A549 (cell line): ENCODE data around the gene PPFIA4. TPM values are rescaled to one million over a fixed set of nuclear protein-coding genes. Genes with fewer than 3 reads are reported as not detected.

Experiments
- ATAC-seq, 2 experiments: fragments of 200-7000 bp in 1 of 2; fragments of >200 bp in 1 of 2; cut with Nextera tagmentation in 1 of 2; cut with Tn5 transposase in 1 of 2; 3 replicates each; pipeline versions ENCODE4 v1.8.0 to v1.9.1; 2018 to 2020; ENCODE audit warnings: mild to moderate bottlenecking in 1 of 2, moderate library complexity in 1 of 2
- CTCF ChIA-PET: fragments of 300-600 bp; sonication (Branson Sonifier 250); formaldehyde crosslinking; extraction: SDS; loops from one replicate; lab custom pipeline; 2021; ENCODE audit warnings: antibody characterized with exemption, inconsistent platforms; lab: Yijun Ruan, JAX
- POLR2A ChIA-PET: fragments of 350-600 bp; formaldehyde crosslinking; extraction: SDS; loops from one replicate; lab custom pipeline; 2021; ENCODE audit warnings: antibody characterized with exemption, inconsistent platforms; lab: Yijun Ruan, JAX
- DNase-seq, 2 experiments: peaks; one replicate each; pipeline versions ENCODE4 v3.0.0 to v3.0.0-alpha.2; 2011 to 2016; ENCODE audit warnings: low read depth in 1 of 2, low spot score in 1 of 2
- FAIRE-seq: peaks from 2 replicates; lab custom pipeline; 2011; peaks lifted over from hg19 to GRCh38; lab: Jason Lieb, UNC
- H3K27ac ChIP-seq, 2 experiments: fragments of >200 bp; sonication (Bioruptor Twin); formaldehyde crosslinking; 3 replicates each; pipeline ENCODE4 v1.5.1; 2016 to 2017
- H3K4me1 ChIP-seq: fragments of >200 bp; sonication (Bioruptor Twin); formaldehyde crosslinking; 3 replicates; pipeline ENCODE4 v1.6.1; 2016
- H3K4me2 ChIP-seq: fragments of >200 bp; sonication (Bioruptor Twin); formaldehyde crosslinking; 3 replicates; pipeline ENCODE4 v1.6.1; 2016
- H3K4me3 ChIP-seq: fragments of >200 bp; sonication (Bioruptor Twin); formaldehyde crosslinking; 3 replicates; pipeline ENCODE4 v1.5.1; 2016
- H3K9me3 ChIP-seq: fragments of >200 bp; sonication (Bioruptor Twin); formaldehyde crosslinking; 3 replicates; pipeline ENCODE4 v1.6.1; 2016
- E2F6 ChIP-seq: IDR thresholded peaks from 2 replicates; pipeline ENCODE4 v1.6.1; 2012; ENCODE audit warnings: low read depth, borderline replicate concordance
- EHMT2 ChIP-seq: fragments of 200-600 bp; sonication (generic); IDR thresholded peaks from 2 replicates; pipeline ENCODE4 v1.6.1; 2016; ENCODE audit warnings: antibody characterized with exemption, low read depth, mild to moderate bottlenecking, moderate library complexity
- ESRRA ChIP-seq: fragments of 150-350 bp; IDR thresholded peaks from 2 replicates; pipeline ENCODE4 v1.6.1; 2014; ENCODE audit warnings: mild to moderate bottlenecking, low read length, borderline replicate concordance
- FOSL2 ChIP-seq, 2 experiments: fragments of 450-650 bp in 1 of 2; fragments of >200 bp in 1 of 2; sonication (Bioruptor Twin) in 1 of 2; formaldehyde crosslinking; IDR thresholded peaks; 2 replicates each; pipeline versions ENCODE4 v1.5.0 to v1.6.1; 2016 to 2020; ENCODE audit warnings: mild to moderate bottlenecking in 1 of 2, moderate library complexity in 1 of 2
- GATA3 ChIP-seq: IDR thresholded peaks from 2 replicates; pipeline ENCODE4 v1.6.1; 2012; ENCODE audit warnings: borderline replicate concordance
- HMGXB4 ChIP-seq: fragments of 250-450 bp; sonication (Bioruptor Pico); IDR thresholded peaks from 2 replicates; pipeline ENCODE4 v1.5.0; 2021; ENCODE audit warnings: mild to moderate bottlenecking, moderate library complexity, borderline replicate concordance
- HOXB5 ChIP-seq: fragments of 250-450 bp; sonication (Bioruptor Pico); IDR thresholded peaks from 2 replicates; pipeline ENCODE4 v1.5.0; 2020; ENCODE audit warnings: mild to moderate bottlenecking, moderate library complexity
- JUN ChIP-seq, 2 experiments: fragments of >200 bp; sonication (Bioruptor Twin); formaldehyde crosslinking; IDR thresholded peaks; 2 replicates in 1 of 2; 3 replicates in 1 of 2; pipeline ENCODE4 v1.6.1; 2016 to 2017
- JUNB ChIP-seq: fragments of >200 bp; sonication (Bioruptor Twin); formaldehyde crosslinking; IDR thresholded peaks from 2 replicates; pipeline ENCODE4 v1.6.1; 2016
- KDM5A ChIP-seq: fragments of 200-600 bp; sonication (generic); IDR thresholded peaks from 2 replicates; pipeline ENCODE4 v1.6.1; 2016; ENCODE audit warnings: antibody characterized with exemption, mild to moderate bottlenecking
- MAFK ChIP-seq: fragments of 450-650 bp; IDR thresholded peaks from 2 replicates; pipeline ENCODE4 v1.6.1; 2014; ENCODE audit not compliant: partially characterized antibody
- NPAS2 ChIP-seq: fragments of 250-450 bp; sonication (Bioruptor Pico); IDR thresholded peaks from 2 replicates; pipeline ENCODE4 v1.8.0; 2022; ENCODE audit warnings: mild to moderate bottlenecking, moderate library complexity, borderline replicate concordance
- NR3C1 ChIP-seq: fragments of >200 bp; sonication (Bioruptor Twin); formaldehyde crosslinking; IDR thresholded peaks from 3 replicates; pipeline ENCODE4 v1.6.1; 2017
- POLR2AphosphoS2 ChIP-seq: conservative IDR thresholded peaks from 2 replicates; pipeline ENCODE4 v1.6.1; 2012; ENCODE audit warnings: low read length, improper control_type of control experiment, inconsistent platforms
- RNF2 ChIP-seq: fragments of 200-600 bp; sonication (generic); IDR thresholded peaks from 2 replicates; pipeline ENCODE4 v1.6.1; 2016; ENCODE audit warnings: low read depth, mild to moderate bottlenecking, antibody characterized with exemption, moderate library complexity, borderline replicate concordance
- TFCP2L1 ChIP-seq: fragments of 250-450 bp; sonication (Bioruptor Pico); IDR thresholded peaks from 2 replicates; pipeline ENCODE4 v1.5.0; 2021; ENCODE audit warnings: mild to moderate bottlenecking
- USF2 ChIP-seq: fragments of 450-650 bp; IDR thresholded peaks from 2 replicates; pipeline ENCODE4 v1.6.1; 2014; ENCODE audit warnings: antibody characterized with exemption
- ZNF302 ChIP-seq: fragments of 250-450 bp; sonication (Bioruptor Pico); IDR thresholded peaks from 2 replicates; pipeline ENCODE4 v1.9.0; 2021; ENCODE audit warnings: inconsistent platforms, mild to moderate bottlenecking, moderate library complexity
- ZSCAN20 ChIP-seq: fragments of 250-450 bp; sonication (Bioruptor Pico); IDR thresholded peaks from 2 replicates; pipeline ENCODE4 v1.8.0; 2022; ENCODE audit warnings: mild to moderate bottlenecking, moderate library complexity
- WGBS: methylation state at CpG from one replicate; pipeline ENCODE4 v1.1.6; 2017; ENCODE audit errors: missing lambda C conversion rate; 5-methylcytosine and 5-hydroxymethylcytosine counted together
- polyA plus RNA-seq, 4 experiments: library from polyadenylated mRNA; depleted of rRNA in 3 of 4; stranded (reverse); fragments of >200 nt; fragmentation: RNase III in 1 of 4; extraction: RNeasy Plus Mini Kit Qiagen cat#74134 plus additional on column Dnase treatment in 1 of 4; gene quantifications; 2 replicates in 3 of 4; 3 replicates in 1 of 4; pipeline ENCODE4 v1.2.3, GENCODE V29; 2011 to 2017

Gene PPFIA4
- polyA plus RNA-seq, 2 of the 4 experiments (the other 2 are of a cell fraction) = 0.47 to 0.63 TPM

GRCh38 chr1:203052601-203053000, 26.3 kb downstream of the PPFIA4 start:
- Histone ChIP-seq H3K27ac (no peak overlapping the region), H3K9me3 (no peaks in the 10 kb centered on the region), H3K4me1 (no peaks in the 10 kb centered on the region; the same call in 2 of the 3 replicates), H3K4me2 (no peak overlapping the region), H3K4me3 (no peak overlapping the region)
- ChIA-PET POLR2A (no interaction called here), CTCF (interaction anchor here (0.7 to 30.5 kb wide), 4 partner anchors 16 to 574 kb away, joined by 3 to 300 read pairs (median 4); no protein-coding TSS in a partner anchor)
- DNase-seq (no peak), FAIRE-seq (no peak), ATAC-seq (no peak)
- 76% methylated on average over 3 of the region's 3 CpGs for WGBS
- no peak for TF ChIP-seq MAFK
- no peak for TF ChIP-seq ZNF302 (CRISPR knock-in tag)
- TF ChIP-seq JUN (IDR thresholded peaks at IDR 0.05) = no peak
- no peak for TF ChIP-seq E2F6
- no peak for TF ChIP-seq POLR2AphosphoS2
- TF ChIP-seq KDM5A = no peak
- TF ChIP-seq JUNB = no peak
- TF ChIP-seq NR3C1 = no peak
- no peak for TF ChIP-seq HMGXB4 (CRISPR knock-in tag)
- no peak for TF ChIP-seq GATA3
- TF ChIP-seq ZSCAN20 = no peak

- ChIA-PET POLR2A (no interaction called here), CTCF (interaction anchor here (0.9 to 30.5 kb wide), 4 partner anchors 12 to 209 kb away, joined by 3 to 300 read pairs (median 3); partner anchors contain the start of gene ADORA1)
- ATAC-seq (no peak), DNase-seq (no peak), FAIRE-seq (no peak)
- WGBS = 5% methylated on average over 1 of the region's 1 CpG
- H3K27ac ChIP-seq = no peak overlapping the region
- H3K4me1 ChIP-seq = peaks cover 5% of the 10 kb centered on the region; the same call in 1 of the 3 replicates
- H3K4me3 ChIP-seq = no peak overlapping the region
- TF ChIP-seq NPAS2 (CRISPR knock-in tag) (no peak), EHMT2 (no peak), JUNB (no peak), HOXB5 (CRISPR knock-in tag) (no peak), RNF2 (no peak), USF2 (no peak), FOSL2 (IDR thresholded peaks at IDR 0.05) (no peak), FOSL2 (CRISPR knock-in tag; IDR thresholded peaks at IDR 0.05) (no peak), ESRRA (no peak), TFCP2L1 (CRISPR knock-in tag) (no peak)
- H3K9me3 ChIP-seq = no peaks in the 10 kb centered on the region
- H3K4me2 ChIP-seq = no peak overlapping the region
Observed at GRCh38 chr1:203054184-203054583, 27.9 kb downstream of the PPFIA4 start.

- CTCF ChIA-PET = interaction anchor here (0.8 to 30.5 kb wide), 6 partner anchors 12 to 213 kb away, joined by 3 to 300 read pairs (median 3); partner anchors contain the start of gene ADORA1
- FAIRE-seq = no peak
Observed at GRCh38 chr1:203054642-203055041, 28.4 kb downstream of the PPFIA4 start.

More at GRCh38 chr1:203054642-203055041, 28.4 kb downstream of the PPFIA4 start:
- TF ChIP-seq EHMT2 = no peak
- no peaks in the 10 kb centered on the region for H3K9me3 ChIP-seq
- peaks cover 5% of the 10 kb centered on the region; the same call in 1 of the 3 replicates for H3K4me1 ChIP-seq
- no peak for ATAC-seq
- 60% methylated on average over 5 of the region's 5 CpGs for WGBS
- no peak for DNase-seq
- H3K4me3 ChIP-seq = no peak overlapping the region
- POLR2A ChIA-PET = no interaction called here
- H3K27ac ChIP-seq = no peak overlapping the region
- H3K4me2 ChIP-seq = no peak overlapping the region
